HEK293 (cell line): Measurements from ENCODE around the gene TDG.

Experiments used
- CTCF ChIA-PET: fragments of 350-600 bp; formaldehyde crosslinking; extraction: SDS; loops from one replicate; lab custom pipeline; 2021; ENCODE audit warnings: antibody characterized with exemption; lab: Yijun Ruan, JAX
- POLR2A ChIA-PET: fragments of 300-600 bp; formaldehyde crosslinking; extraction: SDS; loops from one replicate; lab custom pipeline; 2020; ENCODE audit warnings: antibody characterized with exemption, inconsistent platforms; lab: Yijun Ruan, JAX
- H3K27ac ChIP-seq: fragments of 200-500 bp; sonication (Bioruptor generic); 2 replicates; pipeline ENCODE4 v1.5.1; 2014; ENCODE audit warnings: low read depth, low read length, control low read depth, inconsistent platforms; ENCODE audit errors: extremely low read depth
- H3K36me3 ChIP-seq, 2 experiments: fragments of 200-500 bp in 1 of 2; sonication (Bioruptor generic) in 1 of 2; 1 replicate in 1 of 2; 2 replicates in 1 of 2; pipeline ENCODE4 v1.5.1; 2014 to 2017; ENCODE audit warnings: inconsistent platforms in 2 of 2, low read length in 2 of 2; ENCODE audit not compliant: control insufficient read depth in 2 of 2, insufficient read depth in 1 of 2
- H3K4me1 ChIP-seq: fragments of 200-500 bp; sonication (Bioruptor generic); 2 replicates; pipeline ENCODE4 v1.5.1; 2014; ENCODE audit warnings: mild to moderate bottlenecking, low read length, inconsistent platforms; ENCODE audit not compliant: control insufficient read depth, insufficient read depth
- H3K4me3 ChIP-seq: 2 replicates; pipeline ENCODE4 v1.5.1; 2011; ENCODE audit warnings: low read depth, mild to moderate bottlenecking, control low read depth, low read length, moderate library complexity
- H3K9me3 ChIP-seq: fragments of 200-500 bp; sonication (Bioruptor generic); 2 replicates; pipeline ENCODE4 v1.5.1; 2014; ENCODE audit warnings: low read depth, low read length, inconsistent platforms; ENCODE audit not compliant: control insufficient read depth, insufficient read depth
- ATF2 ChIP-seq: fragments of 450-650 bp; formaldehyde crosslinking; IDR thresholded peaks from 2 replicates; pipeline ENCODE4 v1.5.1; 2016; ENCODE audit warnings: missing biosample characterization, missing genetic modification characterization, low read depth
- BCL11B ChIP-seq: fragments of 450-650 bp; formaldehyde crosslinking; IDR thresholded peaks from 2 replicates; pipeline ENCODE4 v1.5.1; 2016; ENCODE audit warnings: low read depth, missing biosample characterization, missing genetic modification characterization
- MEIS1 ChIP-seq: sonication (generic); formaldehyde crosslinking; IDR thresholded peaks from 2 replicates; pipeline ENCODE4 v1.8.1; 2022; ENCODE audit warnings: missing genetic modification reagents, mild to moderate bottlenecking, borderline replicate concordance
- SALL2 ChIP-seq: fragments of 450-650 bp; formaldehyde crosslinking; IDR thresholded peaks from 2 replicates; pipeline ENCODE4 v1.5.0; 2017; ENCODE audit warnings: missing biosample characterization, mild to moderate bottlenecking, missing genetic modification characterization, borderline replicate concordance
- SCRT2 ChIP-seq: fragments of 450-650 bp; formaldehyde crosslinking; IDR thresholded peaks from 2 replicates; pipeline ENCODE4 v1.5.1; 2016; ENCODE audit warnings: missing biosample characterization, missing genetic modification characterization
- ZBTB26 ChIP-seq: fragments of 450-650 bp; formaldehyde crosslinking; optimal IDR thresholded peaks from 2 replicates; pipeline ENCODE3; 2016; ENCODE audit warnings: missing biosample characterization, mild to moderate bottlenecking, missing genetic modification characterization
- ZNF132 ChIP-seq: fragments of 450-650 bp; formaldehyde crosslinking; IDR thresholded peaks from 2 replicates; pipeline ENCODE4 v1.5.1; 2017; ENCODE audit warnings: missing biosample characterization, missing genetic modification characterization, borderline replicate concordance
- ZNF133 ChIP-seq: fragments of 450-650 bp; formaldehyde crosslinking; IDR thresholded peaks from 2 replicates; pipeline ENCODE4 v1.5.1; 2016; ENCODE audit warnings: missing biosample characterization, missing genetic modification characterization
- ZNF155 ChIP-seq: fragments of 450-650 bp; formaldehyde crosslinking; IDR thresholded peaks from 2 replicates; pipeline ENCODE4 v1.5.1; 2016; ENCODE audit warnings: missing biosample characterization, missing genetic modification characterization
- ZNF16 ChIP-seq: fragments of 450-650 bp; formaldehyde crosslinking; IDR thresholded peaks from 2 replicates; pipeline ENCODE4 v1.5.1; 2016; ENCODE audit warnings: low read depth, missing biosample characterization, missing genetic modification characterization
- ZNF175 ChIP-seq: fragments of 450-650 bp; formaldehyde crosslinking; IDR thresholded peaks from 2 replicates; pipeline ENCODE4 v1.5.1; 2016; ENCODE audit warnings: missing biosample characterization, missing genetic modification characterization
- ZNF18 ChIP-seq: fragments of 450-650 bp; formaldehyde crosslinking; IDR thresholded peaks from 2 replicates; pipeline ENCODE4 v1.5.1; 2016; ENCODE audit warnings: missing biosample characterization, missing genetic modification characterization
- ZNF223 ChIP-seq: fragments of 450-650 bp; formaldehyde crosslinking; IDR thresholded peaks from 2 replicates; pipeline ENCODE4 v1.5.1; 2016; ENCODE audit warnings: missing biosample characterization, missing genetic modification characterization
- ZNF830 ChIP-seq: fragments of 450-650 bp; IDR thresholded peaks from 2 replicates; pipeline ENCODE4 v1.5.0; 2018; ENCODE audit warnings: missing biosample characterization, missing genetic modification characterization, low read depth, mild to moderate bottlenecking, moderate library complexity
- TF ChIP-seq, protein P1 (sequence below): fragments of 450-650 bp; formaldehyde crosslinking; IDR thresholded peaks from 2 replicates; pipeline ENCODE4 v1.5.1; 2016; ENCODE audit warnings: missing biosample characterization, missing genetic modification characterization
- TF ChIP-seq, protein P2 (sequence below): fragments of 450-650 bp; formaldehyde crosslinking; IDR thresholded peaks from 2 replicates; pipeline ENCODE4 v1.5.1; 2016; ENCODE audit warnings: missing biosample characterization, missing genetic modification characterization
- TF ChIP-seq, protein P3 (sequence below): fragments of 450-650 bp; formaldehyde crosslinking; IDR thresholded peaks from 2 replicates; pipeline ENCODE4 v1.5.0; 2017; ENCODE audit warnings: missing biosample characterization, missing genetic modification characterization, borderline replicate concordance

The TDG gene

DNA sequence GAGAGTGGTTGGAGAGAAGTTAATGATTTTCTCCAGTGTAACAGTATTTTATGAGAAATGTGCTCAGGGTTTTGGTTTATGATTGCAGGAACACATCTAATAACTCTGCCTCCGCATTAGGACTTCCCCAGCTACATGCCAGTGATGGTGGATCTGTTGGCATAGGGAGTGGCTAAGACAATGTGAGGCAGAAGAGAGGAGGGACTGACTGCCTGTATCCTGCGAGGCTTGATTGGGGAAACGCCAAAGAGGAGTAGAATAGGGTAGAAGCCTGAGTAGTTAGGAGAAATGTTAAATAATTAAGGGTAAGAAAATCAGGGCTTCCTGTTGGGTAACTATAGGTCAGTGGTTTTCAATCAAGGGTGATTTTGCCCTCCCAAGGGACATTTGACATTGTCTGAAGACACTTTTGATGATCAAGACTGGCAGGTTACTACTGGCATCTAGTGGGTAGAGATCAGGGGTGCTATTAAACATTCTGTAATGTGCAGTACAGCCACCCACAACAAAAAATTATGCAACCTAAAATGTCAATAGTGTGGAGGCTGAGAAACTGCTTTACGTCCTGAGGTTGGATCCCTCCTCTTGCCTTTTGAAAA lies 12.8 kb downstream of the TDG start (continued):
- TF ChIP-seq, protein P1, sequence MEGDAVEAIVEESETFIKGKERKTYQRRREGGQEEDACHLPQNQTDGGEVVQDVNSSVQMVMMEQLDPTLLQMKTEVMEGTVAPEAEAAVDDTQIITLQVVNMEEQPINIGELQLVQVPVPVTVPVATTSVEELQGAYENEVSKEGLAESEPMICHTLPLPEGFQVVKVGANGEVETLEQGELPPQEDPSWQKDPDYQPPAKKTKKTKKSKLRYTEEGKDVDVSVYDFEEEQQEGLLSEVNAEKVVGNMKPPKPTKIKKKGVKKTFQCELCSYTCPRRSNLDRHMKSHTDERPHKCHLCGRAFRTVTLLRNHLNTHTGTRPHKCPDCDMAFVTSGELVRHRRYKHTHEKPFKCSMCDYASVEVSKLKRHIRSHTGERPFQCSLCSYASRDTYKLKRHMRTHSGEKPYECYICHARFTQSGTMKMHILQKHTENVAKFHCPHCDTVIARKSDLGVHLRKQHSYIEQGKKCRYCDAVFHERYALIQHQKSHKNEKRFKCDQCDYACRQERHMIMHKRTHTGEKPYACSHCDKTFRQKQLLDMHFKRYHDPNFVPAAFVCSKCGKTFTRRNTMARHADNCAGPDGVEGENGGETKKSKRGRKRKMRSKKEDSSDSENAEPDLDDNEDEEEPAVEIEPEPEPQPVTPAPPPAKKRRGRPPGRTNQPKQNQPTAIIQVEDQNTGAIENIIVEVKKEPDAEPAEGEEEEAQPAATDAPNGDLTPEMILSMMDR (tag by site-specific recombination), result no peak
- no peak for TF ChIP-seq ZNF175
- TF ChIP-seq, all 188 proteins: peak for 0

GRCh38 chr12:103986829-103987228 lies 21.2 kb downstream of the TDG start:
- Histone ChIP-seq H3K36me3 (peaks cover 55 to 72% of the 10 kb centered on the region in 2 experiments), H3K4me3 (no peak overlapping the region), H3K27ac (no peak overlapping the region), H3K4me1 (no peaks in the 10 kb centered on the region), H3K9me3 (no peaks in the 10 kb centered on the region)
- CTCF ChIA-PET, result interaction anchor here (0.7 kb wide), 1 partner anchor 858 kb away, joined by 3 read pairs; no protein-coding TSS in a partner anchor
- TF ChIP-seq ZNF18 (tag by site-specific recombination) (no peak), SALL2 (no peak), MEIS1 (CRISPR knock-in tag) (no peak), ZBTB26 (tag by site-specific recombination) (no peak), ZNF155 (no peak)
- TF ChIP-seq, all 188 proteins: peak for 0
- POLR2A ChIA-PET, result interaction anchor here (1.3 kb wide), 1 partner anchor 10 kb away, joined by 3 read pairs; no protein-coding TSS in a partner anchor

- peaks cover 1 to 11% of the 10 kb centered on the region in 2 experiments for H3K36me3 ChIP-seq
- no peaks in the 10 kb centered on the region for H3K9me3 ChIP-seq
- no peaks in the 10 kb centered on the region for H3K4me1 ChIP-seq
- ChIA-PET POLR2A (no interaction called here), CTCF (no interaction called here)
- no peak overlapping the region for H3K4me3 ChIP-seq
- TF ChIP-seq ZNF830 (no peak), BCL11B (no peak), ATF2 (tag by site-specific recombination) (no peak), ZNF223 (no peak)
- no peak overlapping the region for H3K27ac ChIP-seq
These were observed 28.6 kb downstream of the TDG start for GRCh38 chr12:103994235-103994634.

DNA sequence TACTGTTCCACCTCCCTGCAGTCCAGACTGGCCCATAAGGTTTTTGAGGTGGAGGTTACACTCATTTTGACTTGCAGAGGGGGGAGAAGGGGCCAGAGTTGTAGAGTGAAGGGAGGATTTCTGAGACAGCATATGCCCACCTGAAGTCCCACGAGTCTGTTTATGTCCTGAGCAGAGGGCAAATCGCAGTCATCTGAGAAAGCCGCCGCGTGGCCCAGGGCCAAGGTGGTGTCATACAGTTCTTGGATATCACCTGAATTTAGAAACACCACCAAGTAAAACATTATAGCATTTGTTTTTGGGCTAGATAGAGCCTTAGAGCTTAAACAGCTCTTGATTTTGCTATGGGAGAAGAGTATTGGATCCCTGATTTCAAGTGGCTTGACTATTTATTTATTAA lies 30.9 kb downstream of the TDG start:
- H3K9me3 ChIP-seq, result no peaks in the 10 kb centered on the region
- no peaks in the 10 kb centered on the region for H3K4me1 ChIP-seq
- no peak overlapping the region for H3K27ac ChIP-seq
- ChIA-PET POLR2A (interaction anchor here (1.5 kb wide), 1 partner anchor 10 kb away, joined by 3 read pairs; no protein-coding TSS in a partner anchor), CTCF (interaction anchor here (0.6 to 0.8 kb wide), 2 partner anchors 85 to 100 kb away, joined by 3 to 4 read pairs; no protein-coding TSS in a partner anchor)
- no peaks in the 10 kb centered on the region for H3K36me3 ChIP-seq
- no peak overlapping the region for H3K4me3 ChIP-seq
- TF ChIP-seq SCRT2 (tag by site-specific recombination), result no peak
- TF ChIP-seq, protein P2, sequence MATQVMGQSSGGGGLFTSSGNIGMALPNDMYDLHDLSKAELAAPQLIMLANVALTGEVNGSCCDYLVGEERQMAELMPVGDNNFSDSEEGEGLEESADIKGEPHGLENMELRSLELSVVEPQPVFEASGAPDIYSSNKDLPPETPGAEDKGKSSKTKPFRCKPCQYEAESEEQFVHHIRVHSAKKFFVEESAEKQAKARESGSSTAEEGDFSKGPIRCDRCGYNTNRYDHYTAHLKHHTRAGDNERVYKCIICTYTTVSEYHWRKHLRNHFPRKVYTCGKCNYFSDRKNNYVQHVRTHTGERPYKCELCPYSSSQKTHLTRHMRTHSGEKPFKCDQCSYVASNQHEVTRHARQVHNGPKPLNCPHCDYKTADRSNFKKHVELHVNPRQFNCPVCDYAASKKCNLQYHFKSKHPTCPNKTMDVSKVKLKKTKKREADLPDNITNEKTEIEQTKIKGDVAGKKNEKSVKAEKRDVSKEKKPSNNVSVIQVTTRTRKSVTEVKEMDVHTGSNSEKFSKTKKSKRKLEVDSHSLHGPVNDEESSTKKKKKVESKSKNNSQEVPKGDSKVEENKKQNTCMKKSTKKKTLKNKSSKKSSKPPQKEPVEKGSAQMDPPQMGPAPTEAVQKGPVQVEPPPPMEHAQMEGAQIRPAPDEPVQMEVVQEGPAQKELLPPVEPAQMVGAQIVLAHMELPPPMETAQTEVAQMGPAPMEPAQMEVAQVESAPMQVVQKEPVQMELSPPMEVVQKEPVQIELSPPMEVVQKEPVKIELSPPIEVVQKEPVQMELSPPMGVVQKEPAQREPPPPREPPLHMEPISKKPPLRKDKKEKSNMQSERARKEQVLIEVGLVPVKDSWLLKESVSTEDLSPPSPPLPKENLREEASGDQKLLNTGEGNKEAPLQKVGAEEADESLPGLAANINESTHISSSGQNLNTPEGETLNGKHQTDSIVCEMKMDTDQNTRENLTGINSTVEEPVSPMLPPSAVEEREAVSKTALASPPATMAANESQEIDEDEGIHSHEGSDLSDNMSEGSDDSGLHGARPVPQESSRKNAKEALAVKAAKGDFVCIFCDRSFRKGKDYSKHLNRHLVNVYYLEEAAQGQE (tag by site-specific recombination), result no peak
- TF ChIP-seq ZNF16 (tag by site-specific recombination), result no peak
- no peak for TF ChIP-seq ZNF133 (tag by site-specific recombination)
- TF ChIP-seq, protein P3, sequence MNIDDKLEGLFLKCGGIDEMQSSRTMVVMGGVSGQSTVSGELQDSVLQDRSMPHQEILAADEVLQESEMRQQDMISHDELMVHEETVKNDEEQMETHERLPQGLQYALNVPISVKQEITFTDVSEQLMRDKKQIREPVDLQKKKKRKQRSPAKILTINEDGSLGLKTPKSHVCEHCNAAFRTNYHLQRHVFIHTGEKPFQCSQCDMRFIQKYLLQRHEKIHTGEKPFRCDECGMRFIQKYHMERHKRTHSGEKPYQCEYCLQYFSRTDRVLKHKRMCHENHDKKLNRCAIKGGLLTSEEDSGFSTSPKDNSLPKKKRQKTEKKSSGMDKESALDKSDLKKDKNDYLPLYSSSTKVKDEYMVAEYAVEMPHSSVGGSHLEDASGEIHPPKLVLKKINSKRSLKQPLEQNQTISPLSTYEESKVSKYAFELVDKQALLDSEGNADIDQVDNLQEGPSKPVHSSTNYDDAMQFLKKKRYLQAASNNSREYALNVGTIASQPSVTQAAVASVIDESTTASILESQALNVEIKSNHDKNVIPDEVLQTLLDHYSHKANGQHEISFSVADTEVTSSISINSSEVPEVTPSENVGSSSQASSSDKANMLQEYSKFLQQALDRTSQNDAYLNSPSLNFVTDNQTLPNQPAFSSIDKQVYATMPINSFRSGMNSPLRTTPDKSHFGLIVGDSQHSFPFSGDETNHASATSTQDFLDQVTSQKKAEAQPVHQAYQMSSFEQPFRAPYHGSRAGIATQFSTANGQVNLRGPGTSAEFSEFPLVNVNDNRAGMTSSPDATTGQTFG (tag by site-specific recombination), result no peak
- TF ChIP-seq ZNF132 (tag by site-specific recombination), result no peak
